ENCODE measurements around the gene ALDH6A1.

Gene ALDH6A1

GRCh38 chr14:74080820-74081460 is 3.3 kb downstream of the ALDH6A1 start:
- H3K4me3 ChIP-seq (ENCODE audit: low read length) = no peak overlapping the region
- TF ChIP-seq ZNF274 (IDR thresholded peaks at IDR 0.05; ENCODE audit: low read depth, low read length) = no peak

GRCh38 chr14:74077401-74077800 is 6.9 kb downstream of the ALDH6A1 start:
- no peak for TF ChIP-seq ZNF274 (IDR thresholded peaks at IDR 0.05; ENCODE audit: low read depth, low read length)
- no peak overlapping the region for H3K4me3 ChIP-seq (ENCODE audit: low read length)

GRCh38 chr14:74065746-74066575 is 18.3 kb downstream of the ALDH6A1 start:
- H3K4me3 ChIP-seq (ENCODE audit: low read length) = no peak overlapping the region
- no peak for TF ChIP-seq ZNF274 (IDR thresholded peaks at IDR 0.05; ENCODE audit: low read depth, low read length)

- H3K4me3 ChIP-seq (ENCODE audit: low read length) = no peak overlapping the region
- TF ChIP-seq ZNF274 (IDR thresholded peaks at IDR 0.05; ENCODE audit: low read depth, low read length) = no peak
Observed at GRCh38 chr14:74064883-74065282, 19.4 kb downstream of the ALDH6A1 start.

GRCh38 chr14:74064426-74064825 is 19.8 kb downstream of the ALDH6A1 start:
- H3K4me3 ChIP-seq (ENCODE audit: low read length) = no peak overlapping the region
- no peak for TF ChIP-seq ZNF274 (IDR thresholded peaks at IDR 0.05; ENCODE audit: low read depth, low read length)

GRCh38 chr14:74062809-74063150 is 21.5 kb downstream of the ALDH6A1 start:
- H3K4me3 ChIP-seq (ENCODE audit: low read length) = no peak overlapping the region
- TF ChIP-seq ZNF274 (IDR thresholded peaks at IDR 0.05; ENCODE audit: low read depth, low read length) = no peak

- no peak for TF ChIP-seq ZNF274 (IDR thresholded peaks at IDR 0.05; ENCODE audit: low read depth, low read length)
Observed at GRCh38 chr14:74049876-74050495, 34.3 kb downstream of the ALDH6A1 start.

GRCh38 chr14:74048281-74048680 is 36.0 kb downstream of the ALDH6A1 start:
- H3K4me3 ChIP-seq (ENCODE audit: low read length) = no peak overlapping the region
- no peak for TF ChIP-seq ZNF274 (IDR thresholded peaks at IDR 0.05; ENCODE audit: low read depth, low read length)

More at GRCh38 chr14:74049876-74050495, 34.3 kb downstream of the ALDH6A1 start:
- no peak overlapping the region for H3K4me3 ChIP-seq (ENCODE audit: low read length)

GRCh38 chr14:74045522-74045921 is 38.7 kb downstream of the ALDH6A1 start:
- no peak overlapping the region for H3K4me3 ChIP-seq (ENCODE audit: low read length)
- no peak for TF ChIP-seq ZNF274 (IDR thresholded peaks at IDR 0.05; ENCODE audit: low read depth, low read length)

- TF ChIP-seq ZNF274 (IDR thresholded peaks at IDR 0.05; ENCODE audit: low read depth, low read length) = no peak
- no peak overlapping the region for H3K4me3 ChIP-seq (ENCODE audit: low read length)
Observed at GRCh38 chr14:74042296-74042695, 42.0 kb downstream of the ALDH6A1 start.

GRCh38 chr14:74038020-74038859 is 46.0 kb downstream of the ALDH6A1 start:
- TF ChIP-seq ZNF274 (IDR thresholded peaks at IDR 0.05; ENCODE audit: low read depth, low read length) = no peak
- H3K4me3 ChIP-seq (ENCODE audit: low read length) = no peak overlapping the region

GRCh38 chr14:74035556-74035955 is 48.7 kb downstream of the ALDH6A1 start:
- H3K4me3 ChIP-seq (ENCODE audit: low read length) = no peak overlapping the region
- no peak for TF ChIP-seq ZNF274 (IDR thresholded peaks at IDR 0.05; ENCODE audit: low read depth, low read length)

GRCh38 chr14:74034572-74034971 is 49.7 kb downstream of the ALDH6A1 start:
- TF ChIP-seq ZNF274 (IDR thresholded peaks at IDR 0.05; ENCODE audit: low read depth, low read length) = no peak
- no peak overlapping the region for H3K4me3 ChIP-seq (ENCODE audit: low read length)

- no peak for TF ChIP-seq ZNF274 (IDR thresholded peaks at IDR 0.05; ENCODE audit: low read depth, low read length)
Observed at GRCh38 chr14:74029136-74029535, 55.1 kb downstream of the ALDH6A1 start.

More at GRCh38 chr14:74029136-74029535, 55.1 kb downstream of the ALDH6A1 start:
- H3K4me3 ChIP-seq (ENCODE audit: low read length) = no peak overlapping the region
